HCT116 (cell line): Measurements from ENCODE around the gene CIB4. TPM values are rescaled to one million over a fixed set of nuclear protein-coding genes. Genes with fewer than 3 reads are reported as not detected.

Experiments
- ATAC-seq: fragments of 200-7000 bp; cut with Tn5 transposase; 2 replicates; pipeline ENCODE4 v1.9.1; 2020; ENCODE audit warnings: mild to moderate bottlenecking, moderate library complexity
- BruUV-seq: library from RNA; stranded (reverse); fragments of 400-500 nt; replicated peaks from 2 replicates; lab custom pipeline; 2021; lab: Mats Ljungman, UMichigan
- CTCF ChIA-PET: fragments of 300-600 bp; sonication (Branson Sonifier 250); formaldehyde crosslinking; loops from one replicate; lab custom pipeline; 2021; ENCODE audit warnings: antibody characterized with exemption; lab: Charles Lee
- POLR2A ChIA-PET: fragments of 300-600, 350-600 bp; sonication (Branson Sonifier 250); formaldehyde crosslinking; loops from one replicate; lab custom pipeline; 2021; ENCODE audit warnings: antibody characterized with exemption; lab: Charles Lee
- RAD21 ChIA-PET, 2 experiments: fragments of 300-600 bp; sonication (Branson Sonifier 250); formaldehyde crosslinking; loops; one replicate each; lab custom pipeline; 2023; ENCODE audit warnings: low total read pairs in 2 of 2; ENCODE audit not compliant: uncharacterized antibody in 2 of 2, unreplicated experiment in 2 of 2, low non-redundant PET in 1 of 2; lab: Charles Lee
- DNase-seq: peaks from one replicate; pipeline ENCODE4 v3.0.0-alpha.2; 2010; ENCODE audit warnings: low read depth, low spot score
- H2AFZ ChIP-seq: fragments of 200-600 bp; shearing (Covaris generic), sonication (generic); 2 replicates; pipeline ENCODE4 v1.6.1; 2017; ENCODE audit warnings: low read depth, mixed run types, mixed read lengths, antibody characterized with exemption, low read length; ENCODE audit not compliant: poor library complexity, severe bottlenecking
- H3K27ac ChIP-seq: 2 replicates; pipeline ENCODE4 v1.5.1; 2012; ENCODE audit warnings: low read depth, low read length
- H3K27me3 ChIP-seq: fragments of 200-600 bp; sonication (generic); 2 replicates; pipeline ENCODE4 v1.6.1; 2016; ENCODE audit warnings: mixed run types, low read length, mixed read lengths; ENCODE audit not compliant: insufficient read depth
- H3K36me3 ChIP-seq, 2 experiments: fragments of 200-500 bp in 1 of 2; fragments of 200-600 bp in 1 of 2; sonication (Bioruptor generic) in 1 of 2; sonication (generic) in 1 of 2; 2 replicates each; pipeline versions ENCODE4 v1.5.1 to v1.6.1; 2014 to 2016; ENCODE audit warnings: low read length in 2 of 2, inconsistent platforms in 1 of 2, mixed read lengths in 1 of 2, mixed run types in 1 of 2; ENCODE audit not compliant: insufficient read depth in 2 of 2, control insufficient read depth in 1 of 2
- H3K4me1 ChIP-seq, 2 experiments: fragments of 200-600 bp in 1 of 2; sonication (generic) in 1 of 2; 2 replicates each; pipeline versions ENCODE4 v1.5.1 to v1.6.1; 2012 to 2017; ENCODE audit warnings: low read length in 2 of 2, inconsistent platforms in 1 of 2, mild to moderate bottlenecking in 1 of 2, mixed read lengths in 1 of 2, mixed run types in 1 of 2, moderate library complexity in 1 of 2; ENCODE audit not compliant: insufficient read depth in 2 of 2, control insufficient read depth in 1 of 2
- H3K4me2 ChIP-seq: fragments of 200-600 bp; sonication (generic); 2 replicates; pipeline ENCODE4 v1.6.1; 2017; ENCODE audit warnings: mixed run types, low read length, mixed read lengths
- H3K4me3 ChIP-seq, 2 experiments: fragments of 200-600 bp in 1 of 2; sonication (generic) in 1 of 2; replicated peaks in 1 of 2; 2 replicates each; pipeline ENCODE4 v1.5.1; 2011 to 2016; ENCODE audit warnings: low read length in 2 of 2, control low read depth in 1 of 2, low read depth in 1 of 2, mild to moderate bottlenecking in 1 of 2, mixed read lengths in 1 of 2, mixed run types in 1 of 2
- H3K79me2 ChIP-seq: fragments of 200-600 bp; sonication (generic); 2 replicates; pipeline ENCODE4 v1.6.1; 2017; ENCODE audit warnings: mild to moderate bottlenecking, mixed run types, low read length, moderate library complexity, mixed read lengths; ENCODE audit not compliant: insufficient read depth
- H3K9ac ChIP-seq: fragments of 200-600 bp; sonication (generic); 2 replicates; pipeline ENCODE4 v1.6.1; 2016; ENCODE audit warnings: low read length, mixed read lengths
- H3K9me2 ChIP-seq: fragments of 200-600 bp; sonication (generic), shearing (Covaris generic); 2 replicates; pipeline ENCODE4 v1.6.1; 2017; ENCODE audit warnings: mixed run types, mild to moderate bottlenecking, moderate library complexity; ENCODE audit not compliant: insufficient read depth
- H3K9me3 ChIP-seq, 2 experiments: fragments of 200-500 bp in 1 of 2; fragments of 200-600 bp in 1 of 2; sonication (Bioruptor generic) in 1 of 2; sonication (generic) in 1 of 2; 2 replicates each; pipeline ENCODE4 v1.6.1; 2014 to 2017; ENCODE audit warnings: low read length in 2 of 2, mixed read lengths in 2 of 2, inconsistent platforms in 1 of 2, low read depth in 1 of 2, mild to moderate bottlenecking in 1 of 2, mixed run types in 1 of 2, moderate library complexity in 1 of 2; ENCODE audit not compliant: control insufficient read depth in 1 of 2, insufficient read depth in 1 of 2
- H4K20me1 ChIP-seq: fragments of 200-600 bp; sonication (generic), shearing (Covaris generic); 2 replicates; pipeline ENCODE4 v1.6.1; 2017; ENCODE audit warnings: mixed run types, mild to moderate bottlenecking, moderate library complexity; ENCODE audit not compliant: insufficient read depth
- ATF3 ChIP-seq: IDR thresholded peaks from 2 replicates; pipeline ENCODE4 v1.6.1; 2012
- CEBPB ChIP-seq: IDR thresholded peaks from 2 replicates; pipeline ENCODE4 v1.6.1; 2012; ENCODE audit warnings: low read depth
- CTCF ChIP-seq, 3 experiments: fragments of 200-600 bp in 1 of 3; sonication (generic) in 1 of 3; IDR thresholded peaks in 2 of 3; conservative IDR thresholded peaks in 1 of 3; 2 replicates each; pipeline ENCODE4 v1.5.1; 2012 to 2017; ENCODE audit warnings: low read depth in 2 of 3, low read length in 2 of 3, antibody characterized with exemption in 1 of 3, borderline replicate concordance in 1 of 3, control low read depth in 1 of 3, mild to moderate bottlenecking in 1 of 3, mixed read lengths in 1 of 3, mixed run types in 1 of 3, moderate library complexity in 1 of 3; ENCODE audit not compliant: insufficient read depth in 1 of 3
- ELF1 ChIP-seq: IDR thresholded peaks from 2 replicates; pipeline ENCODE4 v1.6.1; 2012; ENCODE audit warnings: low read depth, borderline replicate concordance
- EZH2 ChIP-seq: fragments of 200-600 bp; sonication (generic); IDR thresholded peaks from 2 replicates; pipeline ENCODE4 v1.6.1; 2017; ENCODE audit warnings: antibody characterized with exemption, mixed run types
- FOSL1 ChIP-seq: IDR thresholded peaks from 2 replicates; pipeline ENCODE4 v1.6.1; 2012; ENCODE audit warnings: low read depth
- JUND ChIP-seq: IDR thresholded peaks from 2 replicates; pipeline ENCODE4 v1.6.1; 2012
- MAX ChIP-seq: IDR thresholded peaks from 2 replicates; pipeline ENCODE4 v1.6.1; 2012
- REST ChIP-seq: IDR thresholded peaks from 2 replicates; pipeline ENCODE4 v1.6.1; 2012; ENCODE audit warnings: low read depth
- ZFX ChIP-seq: fragments of 450-650 bp; IDR thresholded peaks from 2 replicates; pipeline ENCODE4 v1.6.1; 2017
- ZNF274 ChIP-seq: fragments of 200-500 bp; sonication (Bioruptor generic); IDR thresholded peaks from 2 replicates; pipeline ENCODE4 v1.6.1; 2014; ENCODE audit warnings: mild to moderate bottlenecking, low read depth, low read length, inconsistent platforms
- intact Hi-C: fragments of 100-400 bp; cut with micrococcal nuclease; formaldehyde crosslinking; loops from 2 replicates; pipeline ENCODE4 v1.10.0; 2022
- total RNA-seq: library from RNA; stranded (reverse); gene quantifications from one replicate; pipeline ENCODE4 v1.2.1, GENCODE V29; 2021; ENCODE audit not compliant: unreplicated experiment

Gene CIB4
- total RNA-seq, 1 experiment from 2014 or later: not detected

- Histone ChIP-seq H3K79me2 (no peaks in the 10 kb centered on the region), H3K9ac (no peak overlapping the region), H3K4me1 (peaks cover 0 to 8% of the 10 kb centered on the region in 2 experiments; a peak in 1 of 4 replicates), H3K27ac (no peak overlapping the region), H4K20me1 (no peaks in the 10 kb centered on the region), H3K9me2 (no peaks in the 10 kb centered on the region), H3K4me3 (no peak overlapping the region), H3K36me3 (no peaks in the 10 kb centered on the region), H3K27me3 (no peaks in the 10 kb centered on the region), H3K4me2 (no peak overlapping the region), H2AFZ (no peak overlapping the region), H3K9me3 (no peaks in the 10 kb centered on the region; a peak in 1 of 4 replicates)
- ATAC-seq (no peak), DNase-seq (no peak)
- TF ChIP-seq ELF1 (no peak), FOSL1 (no peak), JUND (no peak), ZFX (no peak), ATF3 (no peak), CTCF (IDR thresholded peaks at IDR 0.05 in 2 of 3, conservative IDR thresholded peaks at IDR 0.05 in 1 of 3; ENCODE audit: borderline replicate concordance in 1 of 3, insufficient read depth in 1 of 3, low read depth in 2 of 3, low read length in 2 of 3) (no peak), MAX (no peak)
- ChIA-PET CTCF (no interaction called here), POLR2A (interaction anchor here (1.0 kb wide), 1 partner anchor 16 kb away, joined by 4 read pairs; no protein-coding TSS in a partner anchor), RAD21 (no interaction called here)
- no TSS peak for BruUV-seq
- intact Hi-C loops: no loop called here
Measured at GRCh38 chr2:26679867-26680266, 38.7 kb upstream of the CIB4 start.

GRCh38 chr2:26678035-26678434 lies 36.9 kb upstream of the CIB4 start:
- ChIA-PET POLR2A (interaction anchor here (1.1 kb wide), 1 partner anchor 18 kb away, joined by 3 read pairs; no protein-coding TSS in a partner anchor), CTCF (no interaction called here), RAD21 (no interaction called here)
- H4K20me1 ChIP-seq: no peaks in the 10 kb centered on the region
- DNase-seq: no peak
- intact Hi-C loops: no loop called here
- peaks cover 0 to 8% of the 10 kb centered on the region in 2 experiments; a peak in 1 of 4 replicates for H3K4me1 ChIP-seq
- H3K9me2 ChIP-seq: no peaks in the 10 kb centered on the region
- H3K9ac ChIP-seq: no peak overlapping the region
- no peaks in the 10 kb centered on the region; a peak in 1 of 4 replicates for H3K9me3 ChIP-seq
- H3K36me3 ChIP-seq: no peaks in the 10 kb centered on the region
- H3K4me2 ChIP-seq: no peak overlapping the region
- H3K79me2 ChIP-seq: no peaks in the 10 kb centered on the region
- no TSS peak for BruUV-seq
- no peak for ATAC-seq
- H3K27ac ChIP-seq: no peak overlapping the region
- H3K4me3 ChIP-seq: no peak overlapping the region
- no peak overlapping the region for H2AFZ ChIP-seq
- H3K27me3 ChIP-seq: no peaks in the 10 kb centered on the region
- TF ChIP-seq FOSL1 (no peak), REST (no peak), EZH2 (no peak), ZNF274 (no peak), CEBPB (no peak), MAX (no peak)
